H1 (cell line): Measurements from ENCODE around the gene GPR17. TPM values are rescaled to one million over a fixed set of nuclear protein-coding genes. Genes with fewer than 3 reads are reported as not detected.

Source experiments
- CTCF ChIA-PET: fragments of 300-600 bp; sonication (Branson Sonifier 250); formaldehyde crosslinking; loops from one replicate; lab custom pipeline; 2021; ENCODE audit not compliant: partially characterized antibody; lab: Charles Lee
- POLR2A ChIA-PET: fragments of 300-600 bp; sonication (Branson Sonifier 250); formaldehyde crosslinking; loops from one replicate; lab custom pipeline; 2021; ENCODE audit warnings: inconsistent platforms; ENCODE audit not compliant: partially characterized antibody; lab: Charles Lee
- DNase-seq, 2 experiments: peaks; one replicate each; pipeline versions ENCODE4 v3.0.0 to v3.0.0-alpha.2; 2010 to 2022; ENCODE audit warnings: low spot score in 2 of 2, low read depth in 1 of 2, mixed read lengths in 1 of 2
- FAIRE-seq: peaks from 2 replicates; lab custom pipeline; 2011; peaks lifted over from hg19 to GRCh38; lab: Jason Lieb, UNC
- H2AFZ ChIP-seq: 2 replicates; pipeline ENCODE4 v1.8.1; 2012; ENCODE audit warnings: low read length, inconsistent platforms
- H2AK5ac ChIP-seq: 2 replicates; pipeline ENCODE4 v1.6.1; 2013; ENCODE audit warnings: low read depth, low read length
- H2BK120ac ChIP-seq: replicated peaks from 2 replicates; pipeline ENCODE3; 2013; ENCODE audit warnings: low read depth, low read length, inconsistent platforms
- H2BK12ac ChIP-seq: 2 replicates; pipeline ENCODE4 v1.6.1; 2013; ENCODE audit warnings: low read depth, low read length
- H2BK15ac ChIP-seq: 2 replicates; pipeline ENCODE4 v1.6.1; 2013; ENCODE audit warnings: low read length
- H2BK20ac ChIP-seq: 2 replicates; pipeline ENCODE4 v1.6.1; 2013; ENCODE audit warnings: low read length
- H2BK5ac ChIP-seq: 2 replicates; pipeline ENCODE4 v1.6.1; 2013; ENCODE audit warnings: low read depth, low read length
- H3K14ac ChIP-seq: 2 replicates; pipeline ENCODE4 v1.6.1; 2013; ENCODE audit warnings: inconsistent platforms; ENCODE audit not compliant: insufficient read length
- H3K18ac ChIP-seq: 2 replicates; pipeline ENCODE4 v1.6.1; 2013; ENCODE audit warnings: low read length; ENCODE audit errors: extremely low read depth
- H3K23ac ChIP-seq: 2 replicates; pipeline ENCODE4 v1.6.1; 2013; ENCODE audit warnings: inconsistent platforms; ENCODE audit not compliant: insufficient read length
- H3K23me2 ChIP-seq: 2 replicates; pipeline ENCODE4 v1.6.1; 2013; ENCODE audit warnings: low read depth, low read length
- H3K27ac ChIP-seq: 2 replicates; pipeline ENCODE4 v1.6.1; 2011; ENCODE audit warnings: low read depth, low read length, inconsistent platforms
- H3K27me3 ChIP-seq, 4 experiments: replicated peaks in 1 of 4; 1 replicate in 1 of 4; 2 replicates in 3 of 4; pipeline versions ENCODE4 v1.6.1 to v1.8.1; 2011 to 2013; ENCODE audit warnings: low read length in 3 of 4, mild to moderate bottlenecking in 3 of 4, inconsistent platforms in 2 of 4, mixed read lengths in 2 of 4, moderate library complexity in 1 of 4; ENCODE audit not compliant: control insufficient read depth in 3 of 4, insufficient read depth in 3 of 4; ENCODE audit errors: extremely low read depth in 1 of 4
- H3K36me3 ChIP-seq, 4 experiments: 2 replicates each; pipeline versions ENCODE4 v1.6.1 to v1.8.1; 2011 to 2013; ENCODE audit warnings: mild to moderate bottlenecking in 4 of 4, low read length in 3 of 4, moderate library complexity in 2 of 4, control low read depth in 1 of 4, inconsistent platforms in 1 of 4; ENCODE audit not compliant: insufficient read depth in 4 of 4, control insufficient read depth in 2 of 4
- H3K4ac ChIP-seq: replicated peaks from 2 replicates; pipeline ENCODE3; 2013; ENCODE audit warnings: low read length, low read depth, mixed read lengths, inconsistent platforms; ENCODE audit not compliant: insufficient read length
- H3K4me1 ChIP-seq, 4 experiments: replicated peaks in 1 of 4; 1 replicate in 1 of 4; 2 replicates in 3 of 4; pipeline versions ENCODE4 v1.6.1 to v1.8.1; 2011 to 2013; ENCODE audit warnings: low read length in 3 of 4, inconsistent platforms in 2 of 4, mixed read lengths in 1 of 4; ENCODE audit not compliant: insufficient read depth in 4 of 4, control insufficient read depth in 3 of 4
- H3K4me2 ChIP-seq, 2 experiments: 2 replicates each; pipeline versions ENCODE4 v1.6.1 to v1.8.1; 2011 to 2013; ENCODE audit warnings: low read depth in 2 of 2, low read length in 2 of 2, control low read depth in 1 of 2, inconsistent platforms in 1 of 2, mild to moderate bottlenecking in 1 of 2; ENCODE audit not compliant: insufficient read depth in 1 of 2
- H3K4me3 ChIP-seq, 4 experiments: fragments of 200-600, 300-600 bp in 1 of 4; sonication (generic), shearing (Covaris generic), sonication (Bioruptor Twin) in 1 of 4; 2 replicates each; pipeline versions ENCODE4 v1.5.1 to v1.8.1; 2011 to 2016; ENCODE audit warnings: low read length in 4 of 4, low read depth in 3 of 4, control low read depth in 2 of 4, inconsistent platforms in 2 of 4, mild to moderate bottlenecking in 2 of 4, mixed read lengths in 1 of 4, moderate library complexity in 1 of 4; ENCODE audit not compliant: insufficient read depth in 2 of 4; ENCODE audit errors: extremely low read depth in 1 of 4
- H3K56ac ChIP-seq: replicated peaks from 2 replicates; pipeline ENCODE3; 2013; ENCODE audit warnings: low read depth, mild to moderate bottlenecking, mixed read lengths, low read length, inconsistent platforms; ENCODE audit not compliant: insufficient read length
- H3K79me1 ChIP-seq: 2 replicates; pipeline ENCODE4 v1.6.1; 2013; ENCODE audit warnings: low read depth, low read length, control low read depth
- H3K79me2 ChIP-seq, 2 experiments: 2 replicates each; pipeline versions ENCODE4 v1.6.1 to v1.8.1; 2012 to 2013; ENCODE audit warnings: low read length in 2 of 2, mild to moderate bottlenecking in 2 of 2, inconsistent platforms in 1 of 2; ENCODE audit not compliant: insufficient read depth in 2 of 2, control insufficient read depth in 1 of 2
- H3K9ac ChIP-seq, 4 experiments: replicated peaks in 1 of 4; 1 replicate in 1 of 4; 2 replicates in 3 of 4; pipeline versions ENCODE4 v1.6.1 to v1.8.1; 2011 to 2013; ENCODE audit warnings: low read depth in 3 of 4, low read length in 3 of 4, control low read depth in 2 of 4, mild to moderate bottlenecking in 2 of 4, moderate library complexity in 2 of 4, inconsistent platforms in 1 of 4; ENCODE audit errors: extremely low read depth in 1 of 4
- H3K9me3 ChIP-seq, 2 experiments: 2 replicates each; pipeline versions ENCODE4 v1.6.1 to v1.8.1; 2012 to 2013; ENCODE audit warnings: mild to moderate bottlenecking in 2 of 2, moderate library complexity in 2 of 2, control low read depth in 1 of 2, inconsistent platforms in 1 of 2, low read depth in 1 of 2, low read length in 1 of 2, mixed read lengths in 1 of 2; ENCODE audit not compliant: insufficient read depth in 2 of 2
- H4K20me1 ChIP-seq, 2 experiments: replicated peaks in 1 of 2; 2 replicates each; pipeline versions ENCODE3 to v1.8.1; 2011 to 2013; ENCODE audit warnings: inconsistent platforms in 2 of 2, low read length in 2 of 2, mild to moderate bottlenecking in 1 of 2; ENCODE audit not compliant: insufficient read depth in 2 of 2, control insufficient read depth in 1 of 2
- H4K5ac ChIP-seq: 2 replicates; pipeline ENCODE4 v1.6.1; 2013; ENCODE audit warnings: low read length, low read depth, mixed read lengths, inconsistent platforms; ENCODE audit not compliant: insufficient read length
- H4K8ac ChIP-seq: 2 replicates; pipeline ENCODE4 v1.8.0; 2013; ENCODE audit warnings: mild to moderate bottlenecking, moderate library complexity, low read length, inconsistent platforms; ENCODE audit not compliant: insufficient read depth; ENCODE audit errors: extremely low read depth
- H4K91ac ChIP-seq: replicated peaks from 2 replicates; pipeline ENCODE3; 2013; ENCODE audit warnings: low read length, mixed read lengths, inconsistent platforms; ENCODE audit not compliant: insufficient read length
- CBX5 ChIP-seq: fragments of 300-800, 300-1000 bp; sonication (generic); IDR thresholded peaks from 2 replicates; pipeline ENCODE4 v1.7.1; 2016; ENCODE audit warnings: antibody characterized with exemption, low read length, low read depth
- EZH2 ChIP-seq: fragments of 200-600 bp; sonication (generic); IDR thresholded peaks from 2 replicates; pipeline ENCODE4 v1.7.1; 2012; ENCODE audit warnings: low read depth, mild to moderate bottlenecking, moderate library complexity, low read length, inconsistent platforms; ENCODE audit not compliant: severe bottlenecking
- FOSL1 ChIP-seq: IDR thresholded peaks from 2 replicates; pipeline ENCODE4 v1.6.1; 2011; ENCODE audit warnings: mild to moderate bottlenecking, low read depth, low read length, moderate library complexity; ENCODE audit not compliant: insufficient read depth
- HDAC2 ChIP-seq, 2 experiments: fragments of 300-600 bp in 1 of 2; sonication (generic) in 1 of 2; IDR thresholded peaks; 2 replicates each; pipeline ENCODE4 v1.6.1; 2011 to 2012; ENCODE audit warnings: low read depth in 2 of 2, low read length in 2 of 2, mild to moderate bottlenecking in 2 of 2, moderate library complexity in 2 of 2, borderline replicate concordance in 1 of 2, inconsistent platforms in 1 of 2
- JUND ChIP-seq: IDR thresholded peaks from 2 replicates; pipeline ENCODE4 v1.6.1; 2011; ENCODE audit warnings: mild to moderate bottlenecking, improper control_type of control experiment, low read length
- POLR2A ChIP-seq, 2 experiments: IDR thresholded peaks; 1 replicate in 1 of 2; 2 replicates in 1 of 2; pipeline ENCODE4 v1.6.1; 2011; ENCODE audit warnings: low read depth in 2 of 2, low read length in 2 of 2, mild to moderate bottlenecking in 2 of 2; ENCODE audit errors: control extremely low read depth in 1 of 2
- RXRA ChIP-seq: IDR thresholded peaks from 2 replicates; pipeline ENCODE4 v1.6.1; 2011; ENCODE audit warnings: low read depth, mild to moderate bottlenecking, low read length, moderate library complexity; ENCODE audit not compliant: insufficient read depth
- SP2 ChIP-seq: IDR thresholded peaks from 2 replicates; pipeline ENCODE4 v1.6.1; 2012; ENCODE audit warnings: mild to moderate bottlenecking, low read length, inconsistent platforms
- SRF ChIP-seq: IDR thresholded peaks from 2 replicates; pipeline ENCODE4 v1.6.1; 2011; ENCODE audit warnings: mild to moderate bottlenecking, low read depth, low read length, moderate library complexity
- WGBS, 2 experiments: shearing (Covaris generic) in 1 of 2; methylation state at CpG; one replicate each; pipeline versions ENCODE4 v1.1.6 to v1.1.7; 2013 to 2015; ENCODE audit warnings: low lambda C conversion rate in 2 of 2, mixed read lengths in 2 of 2, inconsistent platforms in 1 of 2, low coverage in 1 of 2, missing lambda C conversion rate in 1 of 2; ENCODE audit not compliant: insufficient replicate concordance in 2 of 2, insufficient coverage in 1 of 2, insufficient read length in 1 of 2; ENCODE audit errors: extremely low coverage in 1 of 2, missing lambda C conversion rate in 1 of 2; 5-methylcytosine and 5-hydroxymethylcytosine counted together
- polyA plus RNA-seq, 7 experiments: library from polyadenylated mRNA; depleted of rRNA in 3 of 7; stranded (reverse) in 5 of 7; unstranded in 2 of 7; fragments of >200 nt in 5 of 7; fragments of 200-250 nt in 2 of 7; gene quantifications; 1 replicate in 5 of 7; 2 replicates in 1 of 7; 4 replicates in 1 of 7; pipeline versions ENCODE4 v1.2.1 to v1.2.3, GENCODE V29; 2011 to 2013; ENCODE audit warnings: missing spikeins in 2 of 7, mixed read lengths in 2 of 7
- total RNA-seq: library from RNA; stranded (reverse); fragmentation: NEBNext Ultra II Directional; extraction: Animal tissue kit (Norgen Biotek cat#: 25700); gene quantifications from 2 replicates; pipeline ENCODE4 v1.2.1, GENCODE V29; 2021
- TF ChIP-seq, protein P1 (sequence below): IDR thresholded peaks from 2 replicates; pipeline ENCODE4 v1.6.1; 2011; ENCODE audit warnings: low read length, improper control_type of control experiment

The GPR17 gene
- total and polyA plus RNA-seq, 2 of the 8 experiments (the other 6 are each of a cell fraction or from before 2014, with no cell fraction given), result 0.03 TPM; not detected in 1

DNA sequence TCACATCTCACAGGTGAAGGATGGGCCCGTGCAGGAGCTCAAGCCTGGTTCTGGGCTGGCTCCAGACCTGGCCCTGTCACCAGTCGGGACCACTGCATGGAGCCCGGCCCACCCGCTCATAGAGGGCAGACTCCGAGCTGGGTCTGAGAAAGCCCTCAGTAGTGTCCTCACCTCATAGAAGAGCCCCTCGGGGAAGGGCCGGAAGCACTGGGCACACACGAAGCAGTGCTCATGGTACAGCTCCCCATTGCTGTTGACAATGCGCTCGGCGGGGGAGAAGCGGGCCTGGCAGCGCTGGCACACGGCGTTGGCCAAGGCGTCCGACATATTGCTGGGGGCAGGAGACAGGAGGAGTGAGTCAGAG is 11.3 kb downstream of the GPR17 start:
- ChIA-PET POLR2A (no interaction called here), CTCF (interaction anchor here (1.8 kb wide), 1 partner anchor 66 kb away, joined by 7 read pairs; no protein-coding TSS in a partner anchor)
- Histone ChIP-seq H4K20me1 (peaks cover 0 to 1% of the 10 kb centered on the region in 2 experiments), H4K91ac (no peak overlapping the region), H3K18ac (no peak overlapping the region), H4K5ac (no peak overlapping the region), H3K14ac (no peak overlapping the region), H2BK5ac (no peak overlapping the region), H3K4me2 (no peak overlapping the region), H3K23ac (no peak overlapping the region), H4K8ac (peak overlapping the region; percentile 75), H3K27me3 (peaks cover 0 to 2% (median 0%) of the 10 kb centered on the region in 4 experiments; a peak in 1 of 7 replicates), H2BK12ac (no peak overlapping the region), H3K79me1 (no peaks in the 10 kb centered on the region), H3K79me2 (no peaks in the 10 kb centered on the region), H3K23me2 (no peaks in the 10 kb centered on the region), H3K4me1 (no peaks in the 10 kb centered on the region; a peak in 3 of 7 replicates), H3K36me3 (no peaks in the 10 kb centered on the region), H3K9ac (no peak overlapping the region), H3K27ac (no peak overlapping the region), H2AK5ac (no peak overlapping the region), H2AFZ (no peak overlapping the region), H3K56ac (no peak overlapping the region), H2BK15ac (no peak overlapping the region), H3K4me3 (no peak overlapping the region), H2BK20ac (no peak overlapping the region), H2BK120ac (no peak overlapping the region), H3K9me3 (no peaks in the 10 kb centered on the region), H3K4ac (no peak overlapping the region)
- DNase-seq (no peak), FAIRE-seq (no peak)
- 94% methylated on average over 11 of the region's 17 CpGs; no CpG with 5 or more reads in 1 of the 2 experiments for WGBS, 2 experiments
- TF ChIP-seq, protein P1, sequence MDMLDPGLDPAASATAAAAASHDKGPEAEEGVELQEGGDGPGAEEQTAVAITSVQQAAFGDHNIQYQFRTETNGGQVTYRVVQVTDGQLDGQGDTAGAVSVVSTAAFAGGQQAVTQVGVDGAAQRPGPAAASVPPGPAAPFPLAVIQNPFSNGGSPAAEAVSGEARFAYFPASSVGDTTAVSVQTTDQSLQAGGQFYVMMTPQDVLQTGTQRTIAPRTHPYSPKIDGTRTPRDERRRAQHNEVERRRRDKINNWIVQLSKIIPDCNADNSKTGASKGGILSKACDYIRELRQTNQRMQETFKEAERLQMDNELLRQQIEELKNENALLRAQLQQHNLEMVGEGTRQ, result no peak
- no peak for TF ChIP-seq FOSL1
- TF ChIP-seq CBX5, result no peak
- TF ChIP-seq HDAC2 (IDR thresholded peaks at IDR 0.05; ENCODE audit: borderline replicate concordance in 1 of 2, low read depth in 2 of 2, low read length in 2 of 2), result no peak
- no peak for TF ChIP-seq SRF
- no peak for TF ChIP-seq SP2
- no peak for TF ChIP-seq JUND
- no peak for TF ChIP-seq POLR2A (IDR thresholded peaks at IDR 0.05; ENCODE audit: control extremely low read depth in 1 of 2, low read depth in 2 of 2, low read length in 2 of 2)
- no peak for TF ChIP-seq RXRA
- no peak for TF ChIP-seq EZH2
